Measurements from ENCODE around the gene ZNF530. TPM values are rescaled to one million over a fixed set of nuclear protein-coding genes. Genes with fewer than 3 reads are reported as not detected.
A peak's percentile ranks its signal among the peaks of the same experiment; 100 is the strongest.

Gene ZNF530
- total and polyA plus RNA-seq, 2 experiments from 2014 or later: 3.3 to 11.2 TPM

DNA sequence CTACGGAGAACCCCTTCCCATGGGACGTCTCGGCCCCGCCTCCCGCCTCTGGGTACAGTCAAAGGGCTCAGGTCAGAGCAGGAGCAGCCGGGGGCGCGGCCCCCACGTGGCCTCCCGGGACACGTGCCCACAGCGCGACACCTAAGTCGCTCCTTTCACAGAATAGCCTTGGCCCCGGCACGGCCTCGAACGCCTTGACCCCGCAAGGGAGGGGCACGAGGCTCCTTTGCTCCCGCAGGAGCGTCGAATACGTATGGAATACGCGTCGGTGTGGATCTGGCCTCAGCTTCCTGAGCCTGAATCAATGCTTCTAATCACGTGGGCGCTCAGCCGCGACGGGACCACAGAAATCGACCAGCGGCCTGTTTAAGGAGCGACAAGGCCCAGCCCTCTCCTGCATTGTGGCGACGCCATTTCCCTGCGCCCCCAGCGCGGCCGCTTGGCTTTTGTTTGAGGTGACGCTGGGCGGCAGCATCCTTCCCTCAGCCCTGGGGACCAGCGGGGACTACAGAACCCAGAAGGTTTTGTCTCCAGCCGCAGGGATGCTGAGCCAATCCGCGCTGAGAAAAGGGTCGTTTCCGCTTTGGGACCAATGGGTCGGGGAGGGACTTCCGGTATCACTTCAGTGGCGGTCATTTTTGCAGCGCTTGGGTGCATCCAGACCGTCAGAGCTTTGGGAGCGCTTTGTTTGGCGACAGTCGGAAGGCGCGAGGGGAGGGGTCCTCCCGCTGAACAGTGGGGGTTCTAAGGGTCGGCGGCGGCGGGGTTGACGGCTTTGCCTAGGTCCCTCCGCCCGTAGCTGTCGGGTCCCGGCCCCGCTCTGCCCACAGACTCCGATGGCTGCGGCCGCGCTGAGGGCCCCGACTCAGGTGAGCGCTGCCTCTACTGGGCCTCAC lies 15.9 kb upstream of the ZNF530 start, which contains the start of gene ZIK1:
Gene ZIK1, plus strand, starts transcription at position 625 of the 896 bp plus-strand sequence. Its CDS starts 212 bp downstream, at position 837.
- TF ChIP-seq POLR2AphosphoS5 (IDR thresholded peaks at IDR 0.05; ENCODE audit: low read depth): peak; percentile 35; the same call in 1 of the 2 replicates
- TF ChIP-seq ZNF114 (CRISPR knock-in tag; IDR thresholded peaks at IDR 0.05): no peak
- TF ChIP-seq, protein P1, sequence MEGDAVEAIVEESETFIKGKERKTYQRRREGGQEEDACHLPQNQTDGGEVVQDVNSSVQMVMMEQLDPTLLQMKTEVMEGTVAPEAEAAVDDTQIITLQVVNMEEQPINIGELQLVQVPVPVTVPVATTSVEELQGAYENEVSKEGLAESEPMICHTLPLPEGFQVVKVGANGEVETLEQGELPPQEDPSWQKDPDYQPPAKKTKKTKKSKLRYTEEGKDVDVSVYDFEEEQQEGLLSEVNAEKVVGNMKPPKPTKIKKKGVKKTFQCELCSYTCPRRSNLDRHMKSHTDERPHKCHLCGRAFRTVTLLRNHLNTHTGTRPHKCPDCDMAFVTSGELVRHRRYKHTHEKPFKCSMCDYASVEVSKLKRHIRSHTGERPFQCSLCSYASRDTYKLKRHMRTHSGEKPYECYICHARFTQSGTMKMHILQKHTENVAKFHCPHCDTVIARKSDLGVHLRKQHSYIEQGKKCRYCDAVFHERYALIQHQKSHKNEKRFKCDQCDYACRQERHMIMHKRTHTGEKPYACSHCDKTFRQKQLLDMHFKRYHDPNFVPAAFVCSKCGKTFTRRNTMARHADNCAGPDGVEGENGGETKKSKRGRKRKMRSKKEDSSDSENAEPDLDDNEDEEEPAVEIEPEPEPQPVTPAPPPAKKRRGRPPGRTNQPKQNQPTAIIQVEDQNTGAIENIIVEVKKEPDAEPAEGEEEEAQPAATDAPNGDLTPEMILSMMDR (conservative IDR thresholded peaks at IDR 0.05; ENCODE audit: low read depth in 2 of 2): peak in 1 of 2 experiments; percentile 26; a peak in 1 of 4 replicates
- no peak for TF ChIP-seq EZH2 (IDR thresholded peaks at IDR 0.05; ENCODE audit: low read depth, unreplicated experiment)
- peak; percentile 93 for TF ChIP-seq CREB1 (CRISPR knock-in tag; IDR thresholded peaks at IDR 0.05; ENCODE audit: low read depth)
- no peak for TF ChIP-seq JUNB (IDR thresholded peaks at IDR 0.05; ENCODE audit: unreplicated experiment)
- TF ChIP-seq, protein P2, sequence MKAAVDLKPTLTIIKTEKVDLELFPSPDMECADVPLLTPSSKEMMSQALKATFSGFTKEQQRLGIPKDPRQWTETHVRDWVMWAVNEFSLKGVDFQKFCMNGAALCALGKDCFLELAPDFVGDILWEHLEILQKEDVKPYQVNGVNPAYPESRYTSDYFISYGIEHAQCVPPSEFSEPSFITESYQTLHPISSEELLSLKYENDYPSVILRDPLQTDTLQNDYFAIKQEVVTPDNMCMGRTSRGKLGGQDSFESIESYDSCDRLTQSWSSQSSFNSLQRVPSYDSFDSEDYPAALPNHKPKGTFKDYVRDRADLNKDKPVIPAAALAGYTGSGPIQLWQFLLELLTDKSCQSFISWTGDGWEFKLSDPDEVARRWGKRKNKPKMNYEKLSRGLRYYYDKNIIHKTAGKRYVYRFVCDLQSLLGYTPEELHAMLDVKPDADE (IDR thresholded peaks at IDR 0.05): peak; percentile 90
- no peak for TF ChIP-seq ZNF331 (CRISPR knock-in tag; IDR thresholded peaks at IDR 0.05; ENCODE audit: low read depth)
- TF ChIP-seq NANOG (IDR thresholded peaks at IDR 0.05; ENCODE audit: borderline replicate concordance): no peak
- no peaks in the 10 kb centered on the region for H3F3A ChIP-seq (replicated peaks; ENCODE audit: low read depth)
- H3K27ac ChIP-seq (ENCODE audit: low read depth): peak within 1 kb of the TSS; percentile 61; the same call in 1 of the 2 replicates
- H3K27me3 ChIP-seq (ENCODE audit: insufficient read depth): no peaks in the 10 kb centered on the region
- H3K79me2 ChIP-seq (replicated peaks; ENCODE audit: insufficient read depth): peaks cover 43% of the 10 kb centered on the region
- H3K27ac Mint-ChIP-seq: peak within 1 kb of the TSS; percentile 89
- ATAC-seq: peak; percentile 88
- H3K4me2 ChIP-seq: peak within 1 kb of the TSS; percentile 98
- H3K36me3 Mint-ChIP-seq (ENCODE audit: low read depth): peaks cover 60% of the 10 kb centered on the region
- peaks cover 17% of the 10 kb centered on the region; the same call in 1 of the 2 replicates for H3K9me2 ChIP-seq (ENCODE audit: insufficient read depth)
- peaks cover 4% of the 10 kb centered on the region for H4K20me1 ChIP-seq (replicated peaks; ENCODE audit: insufficient read depth)
- peak within 1 kb of the TSS; percentile 94 for H3K4me3 ChIP-seq
- H3K4me1 Mint-ChIP-seq: peaks cover 10% of the 10 kb centered on the region
- peak within 1 kb of the TSS; percentile 94 for H2AFZ ChIP-seq
- H3K36me3 ChIP-seq (ENCODE audit: insufficient read depth): peaks cover 12% of the 10 kb centered on the region; the same call in 1 of the 2 replicates
- H3K4me3 Mint-ChIP-seq: peak within 1 kb of the TSS; percentile 95
- peaks cover 18% of the 10 kb centered on the region for H3K27me3 Mint-ChIP-seq (ENCODE audit: insufficient read depth, low read depth, poor library complexity)
- peaks cover 11% of the 10 kb centered on the region for H3K4me1 ChIP-seq (ENCODE audit: insufficient read depth)
- DNase-seq (ENCODE audit: low spot score): peak; percentile 99
- H3K9me3 Mint-ChIP-seq: peaks cover 80% of the 10 kb centered on the region

DNA sequence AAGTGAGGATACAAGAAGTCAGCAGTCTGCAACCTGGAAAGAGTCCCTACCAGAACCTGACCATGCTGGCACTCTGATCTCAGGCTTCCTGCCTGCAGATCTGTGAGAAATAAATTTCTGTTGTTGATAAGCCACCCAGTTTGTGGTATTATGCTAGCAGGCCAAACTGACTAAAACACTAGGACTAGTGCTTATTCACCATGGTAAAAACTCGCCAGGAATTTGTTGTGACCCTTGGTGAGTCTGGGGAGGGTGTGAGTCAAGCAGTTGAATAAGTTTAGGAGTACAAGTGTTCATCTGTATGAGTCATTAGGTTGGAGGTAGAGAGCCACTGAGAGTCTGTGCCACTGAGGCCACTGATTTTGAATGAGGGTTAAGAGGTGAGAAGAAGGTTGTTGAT lies 12.2 kb upstream of the ZNF530 start:
- H3K27ac ChIP-seq (ENCODE audit: low read depth): no peak overlapping the region
- H3K4me2 ChIP-seq: no peak overlapping the region
- H3F3A ChIP-seq (replicated peaks; ENCODE audit: low read depth): 0 out of 2 replicates have a peak, but pooled peaks cover 6% of the 10 kb centered on the region
- peaks cover 8% of the 10 kb centered on the region; the same call in 1 of the 2 replicates for H3K9me2 ChIP-seq (ENCODE audit: insufficient read depth)
- Mint-ChIP-seq H3K27ac (no peak overlapping the region), H3K27me3 (ENCODE audit: insufficient read depth, low read depth, poor library complexity) (peaks cover 11% of the 10 kb centered on the region), H3K36me3 (ENCODE audit: low read depth) (peaks cover 91% of the 10 kb centered on the region), H3K4me1 (peaks cover 7% of the 10 kb centered on the region), H3K9me3 (peaks cover 95% of the 10 kb centered on the region), H3K4me3 (no peak overlapping the region)
- peaks cover 50% of the 10 kb centered on the region for H3K79me2 ChIP-seq (replicated peaks; ENCODE audit: insufficient read depth)
- H3K36me3 ChIP-seq (ENCODE audit: insufficient read depth): peaks cover 44% of the 10 kb centered on the region
- no peak overlapping the region for H3K4me3 ChIP-seq
- no peak for ATAC-seq
- no peak for DNase-seq (ENCODE audit: low spot score)
- H4K20me1 ChIP-seq (replicated peaks; ENCODE audit: insufficient read depth): peaks cover 12% of the 10 kb centered on the region
- H2AFZ ChIP-seq: no peak overlapping the region
- TF ChIP-seq, protein P3, sequence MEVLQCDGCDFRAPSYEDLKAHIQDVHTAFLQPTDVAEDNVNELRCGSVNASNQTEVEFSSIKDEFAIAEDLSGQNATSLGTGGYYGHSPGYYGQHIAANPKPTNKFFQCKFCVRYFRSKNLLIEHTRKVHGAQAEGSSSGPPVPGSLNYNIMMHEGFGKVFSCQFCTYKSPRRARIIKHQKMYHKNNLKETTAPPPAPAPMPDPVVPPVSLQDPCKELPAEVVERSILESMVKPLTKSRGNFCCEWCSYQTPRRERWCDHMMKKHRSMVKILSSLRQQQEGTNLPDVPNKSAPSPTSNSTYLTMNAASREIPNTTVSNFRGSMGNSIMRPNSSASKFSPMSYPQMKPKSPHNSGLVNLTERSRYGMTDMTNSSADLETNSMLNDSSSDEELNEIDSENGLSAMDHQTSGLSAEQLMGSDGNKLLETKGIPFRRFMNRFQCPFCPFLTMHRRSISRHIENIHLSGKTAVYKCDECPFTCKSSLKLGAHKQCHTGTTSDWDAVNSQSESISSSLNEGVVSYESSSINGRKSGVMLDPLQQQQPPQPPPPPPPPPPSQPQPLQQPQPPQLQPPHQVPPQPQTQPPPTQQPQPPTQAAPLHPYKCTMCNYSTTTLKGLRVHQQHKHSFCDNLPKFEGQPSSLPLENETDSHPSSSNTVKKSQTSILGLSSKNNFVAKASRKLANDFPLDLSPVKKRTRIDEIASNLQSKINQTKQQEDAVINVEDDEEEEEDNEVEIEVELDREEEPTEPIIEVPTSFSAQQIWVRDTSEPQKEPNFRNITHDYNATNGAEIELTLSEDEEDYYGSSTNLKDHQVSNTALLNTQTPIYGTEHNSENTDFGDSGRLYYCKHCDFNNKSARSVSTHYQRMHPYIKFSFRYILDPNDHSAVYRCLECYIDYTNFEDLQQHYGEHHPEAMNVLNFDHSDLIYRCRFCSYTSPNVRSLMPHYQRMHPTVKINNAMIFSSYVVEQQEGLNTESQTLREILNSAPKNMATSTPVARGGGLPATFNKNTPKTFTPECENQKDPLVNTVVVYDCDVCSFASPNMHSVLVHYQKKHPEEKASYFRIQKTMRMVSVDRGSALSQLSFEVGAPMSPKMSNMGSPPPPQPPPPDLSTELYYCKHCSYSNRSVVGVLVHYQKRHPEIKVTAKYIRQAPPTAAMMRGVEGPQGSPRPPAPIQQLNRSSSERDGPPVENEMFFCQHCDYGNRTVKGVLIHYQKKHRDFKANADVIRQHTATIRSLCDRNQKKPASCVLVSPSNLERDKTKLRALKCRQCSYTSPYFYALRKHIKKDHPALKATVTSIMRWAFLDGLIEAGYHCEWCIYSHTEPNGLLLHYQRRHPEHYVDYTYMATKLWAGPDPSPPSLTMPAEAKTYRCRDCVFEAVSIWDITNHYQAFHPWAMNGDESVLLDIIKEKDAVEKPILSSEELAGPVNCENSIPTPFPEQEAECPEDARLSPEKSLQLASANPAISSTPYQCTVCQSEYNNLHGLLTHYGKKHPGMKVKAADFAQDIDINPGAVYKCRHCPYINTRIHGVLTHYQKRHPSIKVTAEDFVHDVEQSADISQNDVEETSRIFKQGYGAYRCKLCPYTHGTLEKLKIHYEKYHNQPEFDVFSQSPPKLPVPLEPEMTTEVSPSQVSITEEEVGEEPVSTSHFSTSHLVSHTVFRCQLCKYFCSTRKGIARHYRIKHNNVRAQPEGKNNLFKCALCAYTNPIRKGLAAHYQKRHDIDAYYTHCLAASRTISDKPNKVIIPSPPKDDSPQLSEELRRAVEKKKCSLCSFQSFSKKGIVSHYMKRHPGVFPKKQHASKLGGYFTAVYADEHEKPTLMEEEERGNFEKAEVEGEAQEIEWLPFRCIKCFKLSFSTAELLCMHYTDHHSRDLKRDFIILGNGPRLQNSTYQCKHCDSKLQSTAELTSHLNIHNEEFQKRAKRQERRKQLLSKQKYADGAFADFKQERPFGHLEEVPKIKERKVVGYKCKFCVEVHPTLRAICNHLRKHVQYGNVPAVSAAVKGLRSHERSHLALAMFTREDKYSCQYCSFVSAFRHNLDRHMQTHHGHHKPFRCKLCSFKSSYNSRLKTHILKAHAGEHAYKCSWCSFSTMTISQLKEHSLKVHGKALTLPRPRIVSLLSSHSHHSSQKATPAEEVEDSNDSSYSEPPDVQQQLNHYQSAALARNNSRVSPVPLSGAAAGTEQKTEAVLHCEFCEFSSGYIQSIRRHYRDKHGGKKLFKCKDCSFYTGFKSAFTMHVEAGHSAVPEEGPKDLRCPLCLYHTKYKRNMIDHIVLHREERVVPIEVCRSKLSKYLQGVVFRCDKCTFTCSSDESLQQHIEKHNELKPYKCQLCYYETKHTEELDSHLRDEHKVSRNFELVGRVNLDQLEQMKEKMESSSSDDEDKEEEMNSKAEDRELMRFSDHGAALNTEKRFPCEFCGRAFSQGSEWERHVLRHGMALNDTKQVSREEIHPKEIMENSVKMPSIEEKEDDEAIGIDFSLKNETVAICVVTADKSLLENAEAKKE (CRISPR knock-in tag; IDR thresholded peaks at IDR 0.05): no peak
- no peak for TF ChIP-seq CREB1 (CRISPR knock-in tag; IDR thresholded peaks at IDR 0.05; ENCODE audit: low read depth)
- TF ChIP-seq EZH2 (IDR thresholded peaks at IDR 0.05; ENCODE audit: low read depth, unreplicated experiment): no peak
- no peaks in the 10 kb centered on the region for H3K27me3 ChIP-seq (ENCODE audit: insufficient read depth)
- H3K4me1 ChIP-seq (ENCODE audit: insufficient read depth): peaks cover 11% of the 10 kb centered on the region

Measured in GM23338 (cell line).